HepG2 (cell line): ENCODE results near the gene ZNF747. TPM values are rescaled to one million over a fixed set of nuclear protein-coding genes. Genes with fewer than 3 reads are reported as not detected.

Source experiments
- ATF5 ChIP-seq: sonication (generic); formaldehyde crosslinking; IDR thresholded peaks from 2 replicates; pipeline ENCODE4 v1.4.0; 2020; ENCODE audit warnings: mild to moderate bottlenecking, low read depth, missing genetic modification reagents
- E2F2 ChIP-seq: sonication (generic); formaldehyde crosslinking; IDR thresholded peaks from 2 replicates; pipeline ENCODE4 v1.4.0; 2020; ENCODE audit warnings: missing genetic modification reagents, borderline replicate concordance
- ELF4 ChIP-seq: sonication (generic); formaldehyde crosslinking; IDR thresholded peaks from 2 replicates; pipeline ENCODE4 v1.5.0; 2020; ENCODE audit warnings: missing genetic modification reagents, mild to moderate bottlenecking, moderate library complexity, borderline replicate concordance
- HNRNPL ChIP-seq: fragments of 200-400 bp; formaldehyde crosslinking; IDR thresholded peaks from 2 replicates; pipeline ENCODE4 v1.6.1; 2017; ENCODE audit warnings: mild to moderate bottlenecking, low read depth, low read length
- LBX2 ChIP-seq: sonication (generic); formaldehyde crosslinking; IDR thresholded peaks from 2 replicates; pipeline ENCODE4 v1.5.0; 2020; ENCODE audit warnings: missing genetic modification reagents, mild to moderate bottlenecking, borderline replicate concordance
- MXD3 ChIP-seq: IDR thresholded peaks from 2 replicates; pipeline ENCODE4 v1.6.1; 2016; ENCODE audit warnings: mild to moderate bottlenecking, missing biosample characterization, missing genetic modification reagents
- PCBP2 ChIP-seq: fragments of 200-400 bp; formaldehyde crosslinking; optimal IDR thresholded peaks from 2 replicates; pipeline ENCODE3; 2018; ENCODE audit warnings: low read length, low read depth; ENCODE audit not compliant: poor library complexity, severe bottlenecking
- SKI ChIP-seq: fragments of 450-650 bp; IDR thresholded peaks from one replicate; pipeline ENCODE4 v1.6.1; 2018; ENCODE audit warnings: mild to moderate bottlenecking; ENCODE audit not compliant: partially characterized antibody
- TFAP4 ChIP-seq: sonication (generic); IDR thresholded peaks from 2 replicates; pipeline ENCODE4 v1.6.1; 2016; ENCODE audit warnings: low read depth, borderline replicate concordance
- ZBTB38 ChIP-seq: sonication (generic); formaldehyde crosslinking; IDR thresholded peaks from 2 replicates; pipeline ENCODE4 v1.5.1; 2020; ENCODE audit warnings: mild to moderate bottlenecking, missing genetic modification reagents
- ZNF207 ChIP-seq: fragments of 450-650 bp; IDR thresholded peaks from 2 replicates; pipeline ENCODE4 v1.6.1; 2016; ENCODE audit warnings: antibody characterized with exemption, borderline replicate concordance
- ZNF224 ChIP-seq: sonication (generic); formaldehyde crosslinking; IDR thresholded peaks from 2 replicates; pipeline ENCODE4 v1.5.0; 2020; ENCODE audit warnings: mild to moderate bottlenecking, missing genetic modification reagents
- ZNF362 ChIP-seq: sonication (generic); formaldehyde crosslinking; IDR thresholded peaks from 2 replicates; pipeline ENCODE4 v1.4.0; 2020; ENCODE audit warnings: missing genetic modification reagents, mild to moderate bottlenecking, borderline replicate concordance
- ZNF430 ChIP-seq: sonication (generic); formaldehyde crosslinking; IDR thresholded peaks from 2 replicates; pipeline ENCODE4 v1.9.0; 2021; ENCODE audit warnings: mild to moderate bottlenecking, missing genetic modification reagents
- ZNF432 ChIP-seq: sonication (generic); formaldehyde crosslinking; IDR thresholded peaks from 2 replicates; pipeline ENCODE4 v1.5.0; 2020; ENCODE audit warnings: missing genetic modification reagents, mild to moderate bottlenecking, borderline replicate concordance
- ZNF550 ChIP-seq: sonication (generic); formaldehyde crosslinking; IDR thresholded peaks from 2 replicates; pipeline ENCODE4 v1.4.0; 2020; ENCODE audit warnings: mild to moderate bottlenecking, missing genetic modification reagents, borderline replicate concordance
- ZNF567 ChIP-seq: sonication (generic); formaldehyde crosslinking; IDR thresholded peaks from 2 replicates; pipeline ENCODE4 v1.8.1; 2023; ENCODE audit warnings: mild to moderate bottlenecking, missing genetic modification reagents, borderline replicate concordance
- ZNF605 ChIP-seq: sonication (generic); formaldehyde crosslinking; IDR thresholded peaks from 2 replicates; pipeline ENCODE4 v1.8.0; 2022; ENCODE audit warnings: mild to moderate bottlenecking, missing genetic modification reagents
- ZNF619 ChIP-seq: sonication (generic); formaldehyde crosslinking; IDR thresholded peaks from 2 replicates; pipeline ENCODE4 v1.4.0; 2020; ENCODE audit warnings: mild to moderate bottlenecking, missing genetic modification reagents
- ZNF83 ChIP-seq: sonication (generic); formaldehyde crosslinking; IDR thresholded peaks from 2 replicates; pipeline ENCODE4 v1.4.0; 2020; ENCODE audit warnings: missing genetic modification reagents, mild to moderate bottlenecking, borderline replicate concordance
- polyA plus RNA-seq, 8 experiments: library from polyadenylated mRNA; depleted of rRNA in 3 of 8; stranded (reverse) in 7 of 8; unstranded in 1 of 8; fragments of >200 nt; fragmentation: Illumina TruSeq in 4 of 8; extraction: Trizol in 4 of 8; gene quantifications; 2 replicates each; pipeline versions ENCODE4 v1.2.1 to v1.2.3, GENCODE V29; 2011 to 2016; ENCODE audit warnings: low read depth in 4 of 8, missing spikeins in 1 of 8, mixed read lengths in 1 of 8; ENCODE audit not compliant: insufficient read depth in 1 of 8
- total RNA-seq, 5 experiments: library from RNA; depleted of rRNA; stranded (reverse); fragments of >200 nt; fragmentation: Illumina TruSeq; extraction: Trizol; gene quantifications; 2 replicates each; pipeline ENCODE4 v1.2.3, GENCODE V29; 2016; ENCODE audit warnings: low read depth in 1 of 5

The ZNF747 gene
- total and polyA plus RNA-seq, 2 of the 13 experiments (the other 11 are each of a cell fraction or from before 2014, with no cell fraction given), result 7.2 to 10.2 TPM

GRCh38 chr16:30519120-30520049, 15.3 kb downstream of the ZNF747 start (continued):
- TF ChIP-seq ZNF430 (CRISPR knock-in tag) (no peak), LBX2 (CRISPR knock-in tag) (no peak), ELF4 (CRISPR knock-in tag) (no peak), PCBP2 (no peak), ZNF362 (CRISPR knock-in tag) (peak; percentile 23; the same call in 1 of the 2 replicates), ZNF619 (no peak), ZNF432 (no peak), ZNF550 (CRISPR knock-in tag) (no peak), ATF5 (CRISPR knock-in tag) (no peak), ZNF207 (no peak), ZNF605 (CRISPR knock-in tag) (0 out of 2 replicates have a peak, but pooled peaks have one; percentile 45), SKI (no peak), ZNF224 (CRISPR knock-in tag) (no peak), ZNF83 (CRISPR knock-in tag) (no peak), MXD3 (CRISPR knock-in tag) (no peak), ZNF567 (CRISPR knock-in tag) (no peak), ZBTB38 (CRISPR knock-in tag) (0 out of 2 replicates have a peak, but pooled peaks have one; percentile 11), TFAP4 (no peak), E2F2 (no peak), HNRNPL (no peak)
